NCI-H128 (cell line): ENCODE results near the gene CELF6.

Source experiments
- DNase-seq: peaks from one replicate; lab custom pipeline; 2025; ENCODE audit not compliant: unreplicated experiment; lab: John Stamatoyannopoulos, UW

The CELF6 gene

GRCh38 chr15:72319985-72320671 is at the start of gene CELF6:
Gene CELF6, minus strand, starts transcription at chr15:72320157. Its CDS starts 283 bp downstream, at chr15:72319874.
- DNase-seq, result peak; percentile 57

- no peak for DNase-seq
Observed at GRCh38 chr15:72368899-72369298, 48.9 kb upstream of the CELF6 start.

GRCh38 chr15:72368325-72368724 is 48.4 kb upstream of the CELF6 start:
- no peak for DNase-seq

GRCh38 chr15:72365844-72366243 is 45.9 kb upstream of the CELF6 start:
- DNase-seq, result no peak

- no peak for DNase-seq
Observed at GRCh38 chr15:72361176-72361575, 41.2 kb upstream of the CELF6 start.

- DNase-seq, result no peak
Observed at GRCh38 chr15:72358650-72359171, 38.8 kb upstream of the CELF6 start.

GRCh38 chr15:72358121-72358520 is 38.2 kb upstream of the CELF6 start:
- no peak for DNase-seq

GRCh38 chr15:72354496-72354895 is 34.5 kb upstream of the CELF6 start:
- DNase-seq, result no peak

GRCh38 chr15:72353266-72353665 is 33.3 kb upstream of the CELF6 start:
- DNase-seq, result no peak

- DNase-seq, result no peak
Observed at GRCh38 chr15:72345806-72346205, 25.8 kb upstream of the CELF6 start.

GRCh38 chr15:72345280-72345679 is 25.3 kb upstream of the CELF6 start:
- no peak for DNase-seq

GRCh38 chr15:72344602-72345001 is 24.6 kb upstream of the CELF6 start:
- DNase-seq, result no peak

- no peak for DNase-seq
Observed at GRCh38 chr15:72342385-72342784, 22.4 kb upstream of the CELF6 start.

GRCh38 chr15:72341361-72341760 is 21.4 kb upstream of the CELF6 start:
- no peak for DNase-seq

- DNase-seq, result no peak
Observed at GRCh38 chr15:72340366-72340765, 20.4 kb upstream of the CELF6 start.

- DNase-seq, result no peak
Observed at GRCh38 chr15:72339777-72340177, 19.8 kb upstream of the CELF6 start.

GRCh38 chr15:72338617-72339321 is 18.8 kb upstream of the CELF6 start:
- DNase-seq, result no peak

GRCh38 chr15:72338148-72338547 is 18.2 kb upstream of the CELF6 start:
- DNase-seq, result no peak

- DNase-seq, result no peak
Observed at GRCh38 chr15:72334842-72335241, 14.9 kb upstream of the CELF6 start.

- DNase-seq, result no peak
Observed at GRCh38 chr15:72331021-72331420, 11.1 kb upstream of the CELF6 start.

- DNase-seq, result no peak
Observed at GRCh38 chr15:72323752-72324151, 3.8 kb upstream of the CELF6 start.

GRCh38 chr15:72319360-72319984 is 485 bp downstream of the CELF6 start:
- no peak for DNase-seq
